SK-N-SH (cell line): ENCODE results near the gene RFX3. TPM values are rescaled to one million over a fixed set of nuclear protein-coding genes. Genes with fewer than 3 reads are reported as not detected.

ENCODE experiments used
- CTCF ChIA-PET: fragments of 300-600, 350-600 bp; formaldehyde crosslinking; extraction: SDS; loops from one replicate; lab custom pipeline; 2021; lab: Yijun Ruan, JAX
- POLR2A ChIA-PET: fragments of 350-600 bp; sonication (Branson Sonifier 250); formaldehyde crosslinking; extraction: SDS; loops from one replicate; lab custom pipeline; 2020; ENCODE audit warnings: antibody characterized with exemption, inconsistent platforms; lab: Yijun Ruan, JAX
- DNase-seq: peaks from one replicate; pipeline ENCODE4 v3.0.0; 2012
- H2AFZ ChIP-seq: fragments of 200-600 bp; sonication (generic); 2 replicates; pipeline ENCODE4 v1.8.1; 2016; ENCODE audit warnings: antibody characterized with exemption, mild to moderate bottlenecking, low read depth
- H3F3A ChIP-seq: fragments of 200-600 bp; sonication (generic); replicated peaks from 2 replicates; pipeline ENCODE3; 2016; ENCODE audit warnings: antibody characterized with exemption, mild to moderate bottlenecking; ENCODE audit not compliant: insufficient read depth
- H3K27ac ChIP-seq, 2 experiments: fragments of 200-500 bp in 1 of 2; fragments of 200-600 bp in 1 of 2; sonication (Bioruptor generic) in 1 of 2; sonication (generic), shearing (Covaris generic) in 1 of 2; 2 replicates each; pipeline versions ENCODE4 v1.5.1 to v1.6.1; 2014 to 2016; ENCODE audit warnings: low read depth in 2 of 2, inconsistent platforms in 1 of 2, low read length in 1 of 2, mild to moderate bottlenecking in 1 of 2, mixed read lengths in 1 of 2
- H3K27me3 ChIP-seq: fragments of 200-600 bp; sonication (generic), shearing (Covaris generic); 2 replicates; pipeline ENCODE4 v1.6.1; 2016; ENCODE audit warnings: mixed run types; ENCODE audit not compliant: insufficient read depth
- H3K36me3 ChIP-seq, 2 experiments: fragments of 200-500 bp in 1 of 2; fragments of 200-600 bp in 1 of 2; sonication (Bioruptor generic) in 1 of 2; sonication (generic) in 1 of 2; replicated peaks in 1 of 2; 2 replicates each; pipeline versions ENCODE3 to v1.5.1; 2014 to 2016; ENCODE audit warnings: low read length in 1 of 2, mild to moderate bottlenecking in 1 of 2; ENCODE audit not compliant: insufficient read depth in 2 of 2, control insufficient read depth in 1 of 2
- H3K4me1 ChIP-seq, 2 experiments: fragments of 200-500 bp in 1 of 2; fragments of 200-600 bp in 1 of 2; sonication (Bioruptor generic) in 1 of 2; sonication (generic), shearing (Covaris generic) in 1 of 2; 2 replicates each; pipeline versions ENCODE4 v1.5.1 to v1.6.1; 2014 to 2016; ENCODE audit warnings: low read depth in 1 of 2, low read length in 1 of 2, mixed run types in 1 of 2; ENCODE audit not compliant: insufficient read depth in 2 of 2, control insufficient read depth in 1 of 2
- H3K4me2 ChIP-seq: fragments of 200-600 bp; sonication (generic), shearing (Covaris generic); 2 replicates; pipeline ENCODE4 v1.6.1; 2017; ENCODE audit warnings: mixed run types
- H3K4me3 ChIP-seq, 2 experiments: fragments of 200-500 bp in 1 of 2; fragments of 200-600 bp in 1 of 2; sonication (Bioruptor generic) in 1 of 2; sonication (generic), shearing (Covaris generic) in 1 of 2; 2 replicates each; pipeline versions ENCODE4 v1.5.1 to v1.8.1; 2014 to 2016; ENCODE audit warnings: low read depth in 2 of 2, inconsistent platforms in 1 of 2, low read length in 1 of 2, mild to moderate bottlenecking in 1 of 2, mixed read lengths in 1 of 2, moderate library complexity in 1 of 2
- H3K79me2 ChIP-seq: fragments of 200-600 bp; sonication (generic); 2 replicates; pipeline ENCODE4 v1.8.1; 2017; ENCODE audit warnings: mild to moderate bottlenecking; ENCODE audit not compliant: insufficient read depth
- H3K9ac ChIP-seq: fragments of 200-600 bp; sonication (generic); 2 replicates; pipeline ENCODE4 v1.6.1; 2017; ENCODE audit warnings: mixed run types
- H3K9me2 ChIP-seq: fragments of 200-600 bp; sonication (generic); 2 replicates; pipeline ENCODE4 v1.6.1; 2017; ENCODE audit warnings: mixed run types
- H3K9me3 ChIP-seq: fragments of 200-600 bp; sonication (generic); 2 replicates; pipeline ENCODE4 v1.6.1; 2017; ENCODE audit warnings: mixed run types, mild to moderate bottlenecking, moderate library complexity
- H4K20me1 ChIP-seq: fragments of 200-600 bp; sonication (generic); 2 replicates; pipeline ENCODE4 v1.6.1; 2017; ENCODE audit warnings: mild to moderate bottlenecking, mixed run types; ENCODE audit not compliant: insufficient read depth
- CHD2 ChIP-seq: fragments of 150-350 bp; IDR thresholded peaks from 2 replicates; pipeline ENCODE4 v1.6.1; 2018; ENCODE audit warnings: low read length; ENCODE audit not compliant: partially characterized antibody
- FOSL2 ChIP-seq: IDR thresholded peaks from 2 replicates; pipeline ENCODE4 v1.4.0; 2012; ENCODE audit warnings: low read depth, mild to moderate bottlenecking, moderate library complexity, borderline replicate concordance
- GATA2 ChIP-seq: sonication (generic); formaldehyde crosslinking; IDR thresholded peaks from 2 replicates; pipeline ENCODE4 v1.5.0; 2020; ENCODE audit warnings: mild to moderate bottlenecking, missing genetic modification reagents
- NFIC ChIP-seq: IDR thresholded peaks from 2 replicates; pipeline ENCODE4 v1.4.0; 2012; ENCODE audit warnings: borderline replicate concordance
- RFX5 ChIP-seq: IDR thresholded peaks from 2 replicates; pipeline ENCODE4 v1.6.1; 2012; ENCODE audit warnings: mild to moderate bottlenecking, improper control_type of control experiment, low read length
- SIN3A ChIP-seq: IDR thresholded peaks from 2 replicates; pipeline ENCODE4 v1.6.1; 2012; ENCODE audit warnings: low read depth, mild to moderate bottlenecking, low read length, moderate library complexity, borderline replicate concordance
- SMC3 ChIP-seq: IDR thresholded peaks from 2 replicates; pipeline ENCODE4 v1.6.1; 2012; ENCODE audit warnings: low read depth, low read length, improper control_type of control experiment
- WGBS: methylation state at CpG from one replicate; pipeline ENCODE4 v1.1.6; 2017; ENCODE audit warnings: low lambda C conversion rate; 5-methylcytosine and 5-hydroxymethylcytosine counted together
- polyA plus RNA-seq, 3 experiments: library from polyadenylated mRNA; depleted of rRNA; stranded (reverse); fragments of >200 nt; gene quantifications; 2 replicates each; pipeline ENCODE4 v1.2.3, GENCODE V29; 2012
- TF ChIP-seq, protein P1 (sequence below): IDR thresholded peaks from 2 replicates; pipeline ENCODE4 v1.6.1; 2012; ENCODE audit warnings: mild to moderate bottlenecking, low read depth, low read length, moderate library complexity
- TF ChIP-seq, protein P2 (sequence below): IDR thresholded peaks from 2 replicates; pipeline ENCODE4 v1.4.0; 2012; ENCODE audit warnings: low read depth, borderline replicate concordance
- TF ChIP-seq, protein P3 (sequence below): IDR thresholded peaks from 2 replicates; pipeline ENCODE4 v1.4.0; 2012; ENCODE audit warnings: low read depth
- TF ChIP-seq, protein P4 (sequence below): fragments of 200-600 bp; sonication (generic); IDR thresholded peaks from 2 replicates; pipeline ENCODE4 v1.6.1; 2017; ENCODE audit warnings: antibody characterized with exemption, mild to moderate bottlenecking, moderate library complexity

RFX3 gene
- polyA plus RNA-seq, 1 of the 3 experiments (the other 2 are of a cell fraction): 1.7 TPM

DNA sequence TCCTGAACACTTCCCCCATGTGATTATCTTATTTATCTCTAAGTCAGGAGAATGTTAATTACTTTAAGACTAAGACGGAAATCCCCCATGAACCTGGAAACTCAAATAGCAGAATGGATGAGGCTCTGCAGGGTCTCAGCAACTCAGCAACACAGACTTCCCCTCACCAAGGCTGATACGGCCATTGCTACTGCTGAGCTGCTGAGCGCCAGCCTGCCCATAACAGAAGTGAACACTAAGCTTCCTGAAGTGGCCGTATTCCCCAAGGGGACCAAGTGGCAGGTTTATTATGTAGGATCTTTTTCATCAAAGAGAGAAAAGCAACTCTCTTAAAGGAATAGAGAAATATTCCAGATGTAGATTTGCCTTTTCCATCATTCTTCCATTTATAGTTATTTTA lies 311.1 kb downstream of the RFX3 start:
- H3K79me2 ChIP-seq: no peaks in the 10 kb centered on the region
- no peaks in the 10 kb centered on the region for H3K9me3 ChIP-seq
- H3K9me2 ChIP-seq: no peaks in the 10 kb centered on the region
- no peaks in the 10 kb centered on the region for H3K4me1 ChIP-seq
- WGBS: 51% methylated on average over 4 of the region's 4 CpGs
- no peaks in the 10 kb centered on the region for H3K27me3 ChIP-seq
- no peak overlapping the region for H3K9ac ChIP-seq
- no peak overlapping the region for H3K4me3 ChIP-seq
- ChIA-PET CTCF (no interaction called here), POLR2A (no interaction called here)
- TF ChIP-seq NFIC (no peak), SMC3 (no peak), FOSL2 (no peak), GATA2 (CRISPR knock-in tag) (no peak), SIN3A (no peak), CHD2 (no peak)
- TF ChIP-seq, protein P1, sequence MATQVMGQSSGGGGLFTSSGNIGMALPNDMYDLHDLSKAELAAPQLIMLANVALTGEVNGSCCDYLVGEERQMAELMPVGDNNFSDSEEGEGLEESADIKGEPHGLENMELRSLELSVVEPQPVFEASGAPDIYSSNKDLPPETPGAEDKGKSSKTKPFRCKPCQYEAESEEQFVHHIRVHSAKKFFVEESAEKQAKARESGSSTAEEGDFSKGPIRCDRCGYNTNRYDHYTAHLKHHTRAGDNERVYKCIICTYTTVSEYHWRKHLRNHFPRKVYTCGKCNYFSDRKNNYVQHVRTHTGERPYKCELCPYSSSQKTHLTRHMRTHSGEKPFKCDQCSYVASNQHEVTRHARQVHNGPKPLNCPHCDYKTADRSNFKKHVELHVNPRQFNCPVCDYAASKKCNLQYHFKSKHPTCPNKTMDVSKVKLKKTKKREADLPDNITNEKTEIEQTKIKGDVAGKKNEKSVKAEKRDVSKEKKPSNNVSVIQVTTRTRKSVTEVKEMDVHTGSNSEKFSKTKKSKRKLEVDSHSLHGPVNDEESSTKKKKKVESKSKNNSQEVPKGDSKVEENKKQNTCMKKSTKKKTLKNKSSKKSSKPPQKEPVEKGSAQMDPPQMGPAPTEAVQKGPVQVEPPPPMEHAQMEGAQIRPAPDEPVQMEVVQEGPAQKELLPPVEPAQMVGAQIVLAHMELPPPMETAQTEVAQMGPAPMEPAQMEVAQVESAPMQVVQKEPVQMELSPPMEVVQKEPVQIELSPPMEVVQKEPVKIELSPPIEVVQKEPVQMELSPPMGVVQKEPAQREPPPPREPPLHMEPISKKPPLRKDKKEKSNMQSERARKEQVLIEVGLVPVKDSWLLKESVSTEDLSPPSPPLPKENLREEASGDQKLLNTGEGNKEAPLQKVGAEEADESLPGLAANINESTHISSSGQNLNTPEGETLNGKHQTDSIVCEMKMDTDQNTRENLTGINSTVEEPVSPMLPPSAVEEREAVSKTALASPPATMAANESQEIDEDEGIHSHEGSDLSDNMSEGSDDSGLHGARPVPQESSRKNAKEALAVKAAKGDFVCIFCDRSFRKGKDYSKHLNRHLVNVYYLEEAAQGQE: no peak
- TF ChIP-seq, protein P2, sequence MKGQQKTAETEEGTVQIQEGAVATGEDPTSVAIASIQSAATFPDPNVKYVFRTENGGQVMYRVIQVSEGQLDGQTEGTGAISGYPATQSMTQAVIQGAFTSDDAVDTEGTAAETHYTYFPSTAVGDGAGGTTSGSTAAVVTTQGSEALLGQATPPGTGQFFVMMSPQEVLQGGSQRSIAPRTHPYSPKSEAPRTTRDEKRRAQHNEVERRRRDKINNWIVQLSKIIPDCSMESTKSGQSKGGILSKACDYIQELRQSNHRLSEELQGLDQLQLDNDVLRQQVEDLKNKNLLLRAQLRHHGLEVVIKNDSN: no peak
- H4K20me1 ChIP-seq: no peaks in the 10 kb centered on the region
- H3F3A ChIP-seq: no peaks in the 10 kb centered on the region
- no peak overlapping the region for H3K4me2 ChIP-seq
- H3K27ac ChIP-seq: no peak overlapping the region
- no peaks in the 10 kb centered on the region for H3K36me3 ChIP-seq
- H2AFZ ChIP-seq: no peak overlapping the region
- no peak for DNase-seq

DNA sequence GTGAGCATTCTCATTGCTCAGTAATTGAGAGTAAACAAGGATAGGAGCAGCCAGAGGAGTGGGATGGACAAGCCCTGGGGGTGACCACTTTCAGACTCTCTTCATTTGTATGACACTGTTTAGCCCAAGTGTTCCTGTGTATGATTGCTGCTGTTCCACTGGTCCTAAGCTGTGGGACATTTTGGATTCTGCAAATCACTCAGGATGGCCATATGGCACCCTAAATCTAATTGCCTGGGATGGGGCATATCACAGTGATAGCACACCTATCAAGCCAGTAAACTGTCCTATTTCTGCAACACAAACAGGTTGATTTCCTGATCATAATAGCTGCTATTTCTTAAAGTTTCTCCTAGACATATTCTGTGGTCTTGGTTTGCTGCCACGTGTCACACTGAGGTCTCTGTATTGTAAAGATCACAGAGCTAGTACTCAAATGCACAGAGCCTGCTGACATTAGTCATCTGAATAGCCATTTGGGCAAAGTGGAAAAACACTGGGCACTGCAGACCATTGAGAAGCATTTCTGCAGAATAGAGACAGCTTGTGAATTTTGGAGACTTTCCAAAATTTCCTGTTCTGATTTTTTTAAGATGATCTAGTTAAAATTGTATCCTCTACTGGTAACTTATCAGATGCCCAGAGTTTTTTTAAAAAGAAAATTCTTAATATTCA lies 320.2 kb downstream of the RFX3 start:
- Histone ChIP-seq H3F3A (no peaks in the 10 kb centered on the region), H3K9me2 (no peaks in the 10 kb centered on the region), H3K9me3 (no peaks in the 10 kb centered on the region), H3K79me2 (no peaks in the 10 kb centered on the region), H3K9ac (no peak overlapping the region), H3K4me3 (no peak overlapping the region), H2AFZ (no peak overlapping the region), H3K36me3 (no peaks in the 10 kb centered on the region), H3K4me1 (no peaks in the 10 kb centered on the region; a peak in 1 of 4 replicates), H3K4me2 (no peak overlapping the region), H3K27me3 (no peaks in the 10 kb centered on the region), H3K27ac (no peak overlapping the region), H4K20me1 (no peaks in the 10 kb centered on the region)
- no peak for TF ChIP-seq SMC3
- TF ChIP-seq RFX5: no peak
- TF ChIP-seq, protein P3, sequence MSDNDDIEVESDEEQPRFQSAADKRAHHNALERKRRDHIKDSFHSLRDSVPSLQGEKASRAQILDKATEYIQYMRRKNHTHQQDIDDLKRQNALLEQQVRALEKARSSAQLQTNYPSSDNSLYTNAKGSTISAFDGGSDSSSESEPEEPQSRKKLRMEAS: no peak
- TF ChIP-seq, protein P4, sequence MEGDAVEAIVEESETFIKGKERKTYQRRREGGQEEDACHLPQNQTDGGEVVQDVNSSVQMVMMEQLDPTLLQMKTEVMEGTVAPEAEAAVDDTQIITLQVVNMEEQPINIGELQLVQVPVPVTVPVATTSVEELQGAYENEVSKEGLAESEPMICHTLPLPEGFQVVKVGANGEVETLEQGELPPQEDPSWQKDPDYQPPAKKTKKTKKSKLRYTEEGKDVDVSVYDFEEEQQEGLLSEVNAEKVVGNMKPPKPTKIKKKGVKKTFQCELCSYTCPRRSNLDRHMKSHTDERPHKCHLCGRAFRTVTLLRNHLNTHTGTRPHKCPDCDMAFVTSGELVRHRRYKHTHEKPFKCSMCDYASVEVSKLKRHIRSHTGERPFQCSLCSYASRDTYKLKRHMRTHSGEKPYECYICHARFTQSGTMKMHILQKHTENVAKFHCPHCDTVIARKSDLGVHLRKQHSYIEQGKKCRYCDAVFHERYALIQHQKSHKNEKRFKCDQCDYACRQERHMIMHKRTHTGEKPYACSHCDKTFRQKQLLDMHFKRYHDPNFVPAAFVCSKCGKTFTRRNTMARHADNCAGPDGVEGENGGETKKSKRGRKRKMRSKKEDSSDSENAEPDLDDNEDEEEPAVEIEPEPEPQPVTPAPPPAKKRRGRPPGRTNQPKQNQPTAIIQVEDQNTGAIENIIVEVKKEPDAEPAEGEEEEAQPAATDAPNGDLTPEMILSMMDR: no peak
- 0% methylated on average over 1 of the region's 1 CpG for WGBS
- DNase-seq: no peak
- CTCF ChIA-PET: interaction anchor here (1.0 kb wide), 1 partner anchor 348 kb away, joined by 7 read pairs; no protein-coding TSS in a partner anchor
- POLR2A ChIA-PET: no interaction called here
